Smooth muscle cell (in vitro differentiated cells): ENCODE data around the gene STK16. TPM values are rescaled to one million over a fixed set of nuclear protein-coding genes. Genes with fewer than 3 reads are reported as not detected.
A peak's percentile ranks its signal among the peaks of the same experiment; 100 is the strongest.

Experiments used
- DNase-seq: peaks from one replicate; lab custom pipeline; 2025; ENCODE audit not compliant: unreplicated experiment; lab: John Stamatoyannopoulos, UW
- H2AFZ ChIP-seq: fragments of 200-600 bp; sonication (generic); 2 replicates; pipeline ENCODE4 v1.6.0; 2016; ENCODE audit warnings: antibody characterized with exemption, low read depth, mild to moderate bottlenecking
- H3F3A ChIP-seq: fragments of 200-600 bp; sonication (generic); 2 replicates; pipeline ENCODE4 v1.6.0; 2017; ENCODE audit warnings: antibody characterized with exemption, low read depth
- H3K27ac ChIP-seq: fragments of 200-600 bp; sonication (generic); 2 replicates; pipeline ENCODE4 v1.5.1; 2016; ENCODE audit warnings: low read depth, mild to moderate bottlenecking
- H3K27me3 ChIP-seq: fragments of 200-600 bp; sonication (generic); 2 replicates; pipeline ENCODE4 v1.6.1; 2016; ENCODE audit warnings: low read depth, mild to moderate bottlenecking
- H3K36me3 ChIP-seq: fragments of 200-600 bp; sonication (generic); 2 replicates; pipeline ENCODE4 v1.5.1; 2016; ENCODE audit warnings: low read depth
- H3K4me1 ChIP-seq: fragments of 200-600 bp; sonication (generic); 2 replicates; pipeline ENCODE4 v1.5.1; 2016; ENCODE audit warnings: low read depth
- H3K4me2 ChIP-seq: fragments of 200-600 bp; sonication (generic); 2 replicates; pipeline ENCODE4 v1.6.0; 2016; ENCODE audit warnings: mild to moderate bottlenecking
- H3K4me3 ChIP-seq: fragments of 200-600 bp; sonication (generic); 2 replicates; pipeline ENCODE4 v1.5.1; 2016; ENCODE audit warnings: mild to moderate bottlenecking
- H3K79me2 ChIP-seq: fragments of 200-600 bp; sonication (generic); 2 replicates; pipeline ENCODE4 v1.6.0; 2016; ENCODE audit warnings: low read depth, mild to moderate bottlenecking
- H3K9ac ChIP-seq: fragments of 200-600 bp; sonication (generic); 2 replicates; pipeline ENCODE4 v1.6.0; 2016; ENCODE audit warnings: low read depth
- H3K9me3 ChIP-seq: fragments of 200-600 bp; sonication (generic); replicated peaks from 2 replicates; pipeline ENCODE4 v1.5.1; 2016; ENCODE audit warnings: low read depth
- H4K20me1 ChIP-seq: fragments of 200-600 bp; sonication (generic); 2 replicates; pipeline ENCODE4 v1.6.0; 2016; ENCODE audit warnings: low read depth
- CTCF ChIP-seq: fragments of 200-600 bp; sonication (generic); IDR thresholded peaks from 2 replicates; pipeline ENCODE4 v1.5.1; 2017; ENCODE audit warnings: borderline replicate concordance, mild to moderate bottlenecking, antibody characterized with exemption; ENCODE audit not compliant: insufficient read depth, poor library complexity, severe bottlenecking
- WGBS: methylation state at CpG from one replicate; pipeline ENCODE4 v1.1.7; 2016; ENCODE audit warnings: low lambda C conversion rate; 5-methylcytosine and 5-hydroxymethylcytosine counted together
- polyA plus RNA-seq: library from polyadenylated mRNA; unstranded; fragments of >200 nt; fragmentation: Nextera tagmentation; extraction: Ambion mirVana; gene quantifications from 2 replicates; pipeline ENCODE4 v1.2.1, GENCODE V29; 2016
- total RNA-seq: library from RNA; depleted of rRNA; stranded (reverse); fragments of >200 nt; gene quantifications from 2 replicates; pipeline ENCODE4 v1.2.3, GENCODE V29; 2014

STK16 gene
- total and polyA plus RNA-seq, 2 experiments from 2014 or later, result 8.8 to 15.2 TPM

DNA sequence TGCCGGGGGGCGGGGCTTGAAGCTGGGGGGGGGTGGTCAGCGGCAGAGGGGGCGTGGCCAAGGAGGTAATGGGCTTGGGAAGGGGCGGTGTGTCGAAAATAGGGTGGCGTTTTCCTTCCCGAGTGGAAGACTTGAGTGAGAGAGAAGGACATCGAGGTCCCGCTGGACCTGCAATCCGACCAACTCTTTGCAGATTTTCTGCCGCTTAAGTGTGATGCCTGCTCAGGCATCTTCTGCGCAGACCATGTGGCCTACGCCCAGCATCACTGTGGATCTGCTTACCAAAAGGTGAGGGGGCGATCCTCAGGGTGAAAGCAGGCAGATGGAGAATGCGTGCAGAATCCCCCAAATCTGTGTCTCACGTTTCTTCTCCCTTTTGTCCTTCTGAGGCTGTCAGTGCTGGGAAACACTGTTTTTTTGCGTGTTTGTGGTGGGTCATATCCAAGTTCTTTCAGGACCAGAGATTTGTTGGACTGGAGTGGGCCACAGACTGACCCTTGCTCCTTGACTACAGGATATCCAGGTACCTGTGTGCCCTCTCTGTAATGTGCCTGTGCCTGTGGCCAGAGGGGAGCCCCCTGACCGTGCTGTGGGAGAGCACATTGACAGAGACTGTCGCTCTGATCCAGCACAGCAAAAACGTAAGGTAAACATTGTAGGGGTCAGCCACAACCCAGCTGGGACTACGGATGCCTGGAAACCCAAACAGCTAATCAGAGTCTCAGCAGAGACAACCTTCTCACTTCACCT is 38.0 kb upstream of the STK16 start:
- Histone ChIP-seq H3K27ac (peak overlapping the region; percentile 87), H3K4me1 (no peaks in the 10 kb centered on the region), H4K20me1 (no peaks in the 10 kb centered on the region), H3K4me2 (peak overlapping the region; percentile 81), H3F3A (peaks cover 5% of the 10 kb centered on the region), H3K36me3 (no peaks in the 10 kb centered on the region), H2AFZ (no peak overlapping the region), H3K79me2 (no peaks in the 10 kb centered on the region), H3K9ac (peak overlapping the region; percentile 80), H3K9me3 (no peaks in the 10 kb centered on the region), H3K4me3 (peak overlapping the region; percentile 96), H3K27me3 (no peaks in the 10 kb centered on the region)
- no peak for DNase-seq
- WGBS, result 45% methylated on average over 14 of the region's 22 CpGs
- no peak for TF ChIP-seq CTCF

DNA sequence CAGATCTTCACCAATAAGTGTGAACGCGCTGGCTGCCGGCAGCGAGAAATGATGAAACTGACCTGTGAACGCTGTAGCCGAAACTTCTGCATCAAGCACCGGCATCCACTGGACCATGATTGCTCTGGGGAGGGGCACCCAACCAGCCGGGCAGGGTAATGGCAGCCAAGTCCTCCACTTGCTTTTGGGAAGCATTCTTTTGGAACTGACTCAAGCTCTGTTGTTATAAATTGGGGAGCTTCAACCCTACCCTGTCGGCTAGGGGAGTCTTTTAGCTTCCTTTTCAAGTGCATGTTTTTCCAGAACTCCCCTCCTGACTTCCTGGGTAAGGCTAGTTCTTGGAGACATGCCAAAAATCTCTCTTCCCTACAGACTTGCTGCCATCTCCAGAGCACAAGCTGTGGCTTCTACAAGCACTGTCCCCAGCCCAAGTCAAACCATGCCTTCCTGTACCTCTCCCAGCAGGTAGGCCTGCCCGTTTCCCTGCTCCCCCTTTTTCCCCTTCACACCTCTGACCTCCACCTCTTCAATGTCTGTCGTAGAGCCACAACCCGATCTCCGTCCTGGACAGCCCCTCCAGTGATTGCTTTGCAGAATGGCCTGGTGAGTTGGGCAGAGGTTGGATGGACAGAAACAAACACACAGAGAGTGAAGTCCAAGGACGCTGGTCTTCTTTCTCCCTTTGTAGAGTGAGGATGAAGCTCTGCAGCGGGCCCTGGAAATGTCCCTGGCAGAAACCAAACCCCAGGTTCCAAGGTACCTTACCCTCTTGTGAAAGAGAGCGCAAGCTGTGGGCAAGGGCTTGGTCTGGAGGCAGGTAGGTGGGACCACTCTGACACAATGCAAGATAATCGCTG is 37.2 kb upstream of the STK16 start:
- Histone ChIP-seq H3K27ac (peak overlapping the region; percentile 87), H3K36me3 (no peaks in the 10 kb centered on the region), H2AFZ (no peak overlapping the region), H3F3A (peaks cover 5% of the 10 kb centered on the region), H3K4me3 (peak overlapping the region; percentile 96), H3K9me3 (no peaks in the 10 kb centered on the region), H3K27me3 (no peaks in the 10 kb centered on the region), H3K4me1 (no peaks in the 10 kb centered on the region), H3K79me2 (no peaks in the 10 kb centered on the region), H3K9ac (no peak overlapping the region), H3K4me2 (peak overlapping the region; percentile 81), H4K20me1 (no peaks in the 10 kb centered on the region)
- no peak for TF ChIP-seq CTCF
- WGBS, result 89% methylated on average over 17 of the region's 17 CpGs
- DNase-seq, result no peak

DNA sequence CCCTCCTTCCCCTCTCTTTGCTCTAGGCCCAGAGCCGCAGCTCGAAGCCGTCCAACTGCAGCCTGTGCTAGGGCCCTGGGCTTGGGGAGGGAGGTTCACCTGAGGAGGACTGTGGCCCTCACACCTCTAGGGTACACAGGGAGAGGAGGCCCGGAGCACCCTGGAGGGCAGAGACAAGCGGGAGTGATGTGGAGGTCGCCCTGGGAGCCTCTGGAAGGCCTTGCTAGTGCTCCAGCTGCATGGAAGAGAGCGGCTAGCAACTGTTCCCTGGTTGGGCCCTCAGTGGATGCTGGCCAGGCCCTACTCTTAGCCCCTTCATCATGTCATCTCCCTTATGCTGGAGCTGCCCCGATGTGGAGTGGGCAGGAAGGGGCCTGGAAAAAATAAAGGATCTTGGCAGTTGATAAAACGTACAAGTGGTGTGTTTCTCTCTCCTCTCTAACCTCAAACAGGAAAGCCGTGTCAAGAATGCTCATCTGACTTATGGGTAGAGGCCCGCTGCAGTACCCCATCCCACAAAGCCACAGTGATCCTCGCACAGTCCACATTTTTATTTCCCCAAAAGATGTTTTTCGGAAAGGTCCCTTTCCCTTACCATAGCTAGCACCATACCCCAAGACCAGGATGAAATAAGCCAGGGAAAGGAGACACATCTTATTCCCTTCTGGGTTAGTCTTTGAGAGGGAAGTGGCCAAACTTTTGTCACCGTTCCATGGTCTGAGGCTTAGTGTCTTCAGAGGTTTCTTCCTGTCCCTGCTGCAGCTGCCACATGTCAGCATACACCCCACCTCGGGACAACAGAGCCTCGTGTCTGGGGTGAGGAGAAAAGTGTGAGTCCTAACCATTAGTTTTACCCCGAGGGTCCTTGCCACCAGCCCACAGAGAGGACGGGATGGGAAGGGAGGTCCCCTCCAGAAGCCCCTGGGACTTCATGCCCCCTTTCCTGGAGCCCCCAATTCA is 35.8 kb upstream of the STK16 start:
- Histone ChIP-seq H4K20me1 (no peaks in the 10 kb centered on the region), H2AFZ (no peak overlapping the region), H3K79me2 (no peaks in the 10 kb centered on the region), H3K9me3 (no peaks in the 10 kb centered on the region), H3F3A (peaks cover 5% of the 10 kb centered on the region), H3K9ac (no peak overlapping the region), H3K27me3 (no peaks in the 10 kb centered on the region), H3K4me3 (no peak overlapping the region), H3K4me2 (no peak overlapping the region), H3K4me1 (no peaks in the 10 kb centered on the region), H3K36me3 (no peaks in the 10 kb centered on the region), H3K27ac (no peak overlapping the region)
- TF ChIP-seq CTCF, result no peak
- WGBS, result 96% methylated on average over 18 of the region's 18 CpGs
- DNase-seq, result no peak
